Measurements from ENCODE around the gene NDUFA8.

GRCh38 chr9:122121391-122121790 lies 38.2 kb downstream of the NDUFA8 start:
- TF ChIP-seq BCLAF1 (IDR thresholded peaks at IDR 0.05): no peak
- TF ChIP-seq EED (IDR thresholded peaks at IDR 0.05; ENCODE audit: low read depth): no peak
- no peak for TF ChIP-seq CUX1 (IDR thresholded peaks at IDR 0.05; ENCODE audit: insufficient replicate concordance, low read depth, low read length)
- no peak for TF ChIP-seq MEF2B (IDR thresholded peaks at IDR 0.05; ENCODE audit: partially characterized antibody, poor library complexity, severe bottlenecking)
- no peak for TF ChIP-seq SUZ12 (IDR thresholded peaks at IDR 0.05; ENCODE audit: unreplicated experiment)

All from GM12878 (cell line).